Activated CD4-positive, CD25-positive, alpha-beta regulatory T cell treated with anti-CD3 and anti-CD28 coated beads, Interleukin-2, amount 50 U/mL, for 16 hours (primary cell): Measurements from ENCODE around the gene SEPSECS.
"Not testable (repeated sequence)": the region's sequence is repeated elsewhere in the genome, so short reads cannot be mapped to it uniquely, and the experiment has no call there.

ENCODE experiments used
- DNase-seq: peaks from one replicate; pipeline ENCODE4 v3.0.0-alpha.2; 2020; ENCODE audit warnings: low read depth, low spot score

Gene SEPSECS

DNA sequence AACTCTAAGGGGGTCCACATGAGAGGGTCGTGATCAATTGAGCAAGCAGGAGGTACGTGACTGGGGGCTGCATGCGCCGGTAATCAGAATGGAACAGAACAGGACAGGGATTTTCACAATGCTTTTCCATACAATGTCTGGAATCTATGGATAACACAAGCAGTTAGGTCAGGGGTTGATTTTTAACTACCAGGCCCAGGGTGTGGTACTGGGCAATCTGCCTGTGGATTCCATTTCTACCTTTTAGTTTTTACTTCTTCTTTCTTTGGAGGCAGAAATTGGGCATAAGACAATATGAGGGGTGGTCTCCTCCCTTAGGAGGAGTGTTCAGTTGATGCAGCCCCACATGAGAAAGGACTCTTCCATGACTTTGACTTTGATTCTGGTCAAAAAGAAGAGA is 76.8 kb downstream of the SEPSECS start:
- not testable (repeated sequence) for DNase-seq

- DNase-seq = no peak
Observed at GRCh38 chr4:25081866-25082471, 78.3 kb downstream of the SEPSECS start.

- no peak for DNase-seq
Observed at GRCh38 chr4:25080571-25080970, 79.7 kb downstream of the SEPSECS start.

DNA sequence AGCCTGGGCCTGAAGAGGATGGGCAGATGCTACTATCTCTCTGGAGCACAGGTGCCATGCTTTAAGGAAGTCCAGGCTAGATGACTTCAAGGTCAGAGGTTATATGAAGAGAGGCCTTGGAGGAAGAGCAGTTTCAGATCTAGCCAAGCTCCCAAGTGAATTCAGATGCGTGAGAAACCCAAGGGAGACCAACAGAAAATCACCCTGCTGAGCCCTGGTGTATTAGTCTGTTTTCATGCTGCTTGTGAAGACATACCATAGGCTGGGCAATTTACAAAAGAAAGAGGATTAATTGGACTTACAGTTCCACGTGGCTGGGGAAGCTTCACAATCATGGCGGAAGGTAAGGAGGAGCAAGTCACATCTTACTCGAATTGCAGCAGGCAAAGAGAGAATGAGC is 81.7 kb downstream of the SEPSECS start:
- DNase-seq = no peak

DNA sequence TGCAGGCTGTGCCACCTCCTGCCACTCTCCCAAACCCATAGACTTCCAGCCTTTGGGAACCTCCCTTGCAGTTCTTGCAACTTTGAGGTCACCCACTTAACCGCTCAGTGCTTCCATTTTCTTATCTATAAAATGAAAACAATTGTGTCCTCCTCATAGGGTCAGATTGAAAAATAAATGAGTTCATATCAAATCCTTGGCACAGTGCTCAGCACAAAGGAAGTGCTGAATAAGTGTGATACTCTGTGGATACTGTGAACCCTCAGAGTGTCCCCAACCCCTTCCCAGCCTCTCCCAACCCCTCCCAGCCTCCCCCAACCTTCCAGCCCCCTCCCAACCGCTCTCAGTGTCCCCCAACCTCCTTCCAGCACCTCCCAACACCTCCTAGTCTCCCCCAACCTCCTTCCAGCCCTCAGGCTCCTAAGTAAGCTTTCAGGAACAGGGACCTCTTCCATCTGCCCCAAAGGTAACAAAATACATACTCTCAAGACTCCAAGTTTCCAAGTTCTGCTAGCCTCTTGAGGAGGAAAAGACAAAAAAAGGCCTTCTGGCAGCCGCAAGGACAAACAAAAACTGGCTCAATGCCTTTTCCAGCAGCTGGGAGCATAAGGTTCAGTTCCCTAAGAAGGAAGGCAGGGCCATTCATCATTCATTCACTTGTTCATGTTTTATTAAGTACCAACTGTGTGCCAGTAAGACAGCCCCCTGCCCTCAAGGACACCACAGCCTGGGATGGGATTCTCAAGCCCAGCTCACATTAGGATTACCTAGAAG is 83.4 kb downstream of the SEPSECS start:
- DNase-seq = no peak

- no peak for DNase-seq
Observed at GRCh38 chr4:25075851-25076250, 84.4 kb downstream of the SEPSECS start.

- DNase-seq = no peak
Observed at GRCh38 chr4:25075129-25075528, 85.1 kb downstream of the SEPSECS start.

- no peak for DNase-seq
Observed at GRCh38 chr4:25070545-25070944, 89.7 kb downstream of the SEPSECS start.
